ENCODE results near the gene WNT16.
A peak's percentile ranks its signal among the peaks of the same experiment; 100 is the strongest.

WNT16 gene

DNA sequence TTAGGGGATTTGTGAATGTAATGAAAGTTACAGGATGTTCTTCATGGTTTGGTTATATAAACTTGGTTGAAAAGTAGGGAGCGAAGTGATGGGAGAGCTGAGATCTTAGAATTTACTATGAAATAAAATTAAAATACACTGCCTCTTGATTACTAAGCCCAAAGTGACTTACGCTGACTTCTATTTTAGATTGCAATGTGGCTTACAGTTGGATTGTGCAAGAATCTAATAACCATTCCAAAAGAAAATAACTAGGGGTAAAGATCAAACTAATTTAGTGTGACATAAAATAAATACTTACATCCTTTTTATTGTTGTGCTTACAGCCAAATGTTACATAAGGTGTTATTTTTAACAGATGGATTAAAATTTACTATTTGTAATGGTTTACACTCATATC lies 15.3 kb downstream of the WNT16 start:
- no peak for DNase-seq (ENCODE audit: low spot score)

DNA sequence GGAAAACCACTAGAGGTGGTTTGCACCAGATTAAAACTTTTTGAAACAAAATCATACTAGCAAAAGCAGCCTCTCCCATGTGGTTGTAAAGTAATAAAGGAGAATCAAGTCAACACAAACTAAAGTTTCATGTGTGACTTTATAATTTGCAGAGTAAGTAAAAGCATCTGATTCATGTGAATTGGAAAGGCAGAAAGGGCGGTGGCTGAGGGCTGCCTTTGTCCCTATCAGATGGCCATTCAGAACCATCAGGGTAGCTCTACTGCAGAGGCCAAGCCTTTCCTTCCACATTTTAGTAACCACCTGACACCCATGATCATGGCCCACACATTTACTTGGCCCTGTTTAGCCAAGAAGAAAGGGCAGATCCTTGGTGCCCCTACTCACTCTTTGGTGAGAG lies 15.7 kb downstream of the WNT16 start:
- DNase-seq (ENCODE audit: low spot score) = no peak

DNA sequence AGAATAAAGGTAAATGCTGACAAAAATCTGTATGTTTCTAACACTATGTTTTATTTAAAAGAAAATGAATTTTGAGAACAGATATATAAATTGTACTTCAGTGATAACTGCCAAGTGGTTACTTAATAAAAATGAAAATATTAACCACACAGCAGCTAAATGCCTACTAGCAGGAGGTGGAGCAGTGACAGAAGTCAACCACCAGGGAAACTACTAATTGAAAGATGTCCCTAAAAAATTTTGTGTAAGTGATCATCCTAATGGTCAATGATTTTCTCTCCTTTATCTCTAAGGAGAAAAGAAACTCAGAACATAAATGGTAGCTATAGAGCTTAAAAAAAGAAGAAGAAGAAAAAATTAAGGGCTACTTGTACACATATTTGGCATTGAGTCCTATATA lies 22.9 kb downstream of the WNT16 start:
- DNase-seq (ENCODE audit: low spot score) = no peak

DNA sequence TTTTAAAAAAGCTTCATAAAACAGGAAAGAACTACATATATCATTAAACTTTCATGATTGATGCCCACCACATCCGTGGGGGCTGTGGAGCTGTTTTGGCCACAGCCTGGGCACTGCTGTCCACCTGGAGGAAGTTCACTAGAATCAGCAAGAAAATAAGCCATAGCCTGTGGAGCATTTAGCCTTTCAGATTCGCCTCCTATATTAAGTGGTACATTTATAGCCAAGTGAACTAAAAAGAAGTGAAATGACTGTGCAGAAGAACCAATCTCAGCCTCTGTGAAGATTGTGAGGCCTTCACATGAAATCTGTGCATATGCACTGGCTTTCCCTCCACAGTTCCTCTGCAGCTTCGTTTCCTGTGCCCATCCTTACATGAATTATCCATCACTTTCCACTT lies 23.5 kb downstream of the WNT16 start:
- DNase-seq (ENCODE audit: low spot score) = no peak

DNA sequence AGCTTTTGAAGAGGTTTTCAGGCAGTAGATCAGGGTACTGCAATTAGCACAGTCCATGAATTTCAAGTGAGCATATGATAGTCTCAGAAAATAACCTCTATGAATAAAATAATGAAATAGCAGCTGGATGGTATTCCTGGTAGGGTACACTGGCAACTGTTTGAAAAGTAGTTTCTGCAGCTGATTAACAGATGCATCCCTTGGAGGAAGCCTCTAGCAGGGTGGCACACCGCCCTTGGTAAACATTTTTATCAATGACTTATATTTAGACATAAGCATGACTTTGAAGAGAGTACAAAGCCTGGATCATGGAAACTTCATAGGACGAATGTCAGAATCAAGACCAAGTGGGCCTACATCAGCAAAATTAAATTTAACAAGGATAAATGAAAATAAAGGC lies 26.8 kb downstream of the WNT16 start:
- DNase-seq (ENCODE audit: low spot score) = no peak

DNA sequence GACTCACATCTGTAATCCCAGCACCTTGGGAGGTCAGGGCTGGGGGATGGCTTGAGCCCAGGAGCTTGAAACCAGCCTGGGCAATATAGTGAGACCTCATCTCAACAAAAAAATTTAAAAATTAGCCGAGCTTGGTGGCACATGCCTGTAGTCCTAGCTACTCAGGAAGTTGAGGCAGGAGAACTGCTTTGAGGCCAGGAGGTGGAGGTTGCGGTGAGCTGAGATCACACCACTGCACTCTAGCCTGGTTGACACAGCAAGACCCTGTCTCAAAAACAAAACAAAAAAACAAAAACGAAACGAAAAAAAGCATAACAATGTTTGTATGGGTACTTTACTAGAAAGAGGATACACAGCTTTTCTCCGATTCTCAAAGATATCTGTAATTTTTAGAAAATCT lies 31.8 kb downstream of the WNT16 start:
- DNase-seq (ENCODE audit: low spot score) = no peak

DNA sequence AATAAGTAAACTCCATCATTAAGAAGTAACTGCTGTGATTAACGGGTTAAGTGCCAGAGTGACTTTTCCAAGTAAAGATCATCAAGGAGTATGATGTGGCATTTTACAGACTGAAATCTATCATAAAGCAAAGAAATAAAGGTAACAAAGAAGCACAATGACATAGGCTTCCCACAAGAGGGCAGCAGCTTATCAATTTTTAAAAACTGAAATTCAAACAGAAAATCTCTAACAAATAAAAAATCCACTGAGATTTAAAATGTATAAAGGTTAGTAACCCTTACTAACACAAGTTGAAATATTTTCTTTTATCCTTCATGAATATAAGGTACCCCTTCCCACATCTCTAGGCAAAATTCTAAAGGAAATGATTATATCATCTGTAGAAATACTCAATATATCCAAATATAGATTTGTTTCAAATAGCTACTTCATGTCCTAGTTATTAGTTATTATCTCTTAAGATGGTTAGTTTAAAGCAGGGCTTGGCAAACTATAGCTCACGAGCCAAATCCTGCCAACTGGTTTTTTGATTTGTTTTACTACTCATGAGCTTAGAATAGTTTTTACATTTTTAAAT lies 38.1 kb downstream of the WNT16 start:
- DNase-seq (ENCODE audit: low spot score) = peak; percentile 47

DNA sequence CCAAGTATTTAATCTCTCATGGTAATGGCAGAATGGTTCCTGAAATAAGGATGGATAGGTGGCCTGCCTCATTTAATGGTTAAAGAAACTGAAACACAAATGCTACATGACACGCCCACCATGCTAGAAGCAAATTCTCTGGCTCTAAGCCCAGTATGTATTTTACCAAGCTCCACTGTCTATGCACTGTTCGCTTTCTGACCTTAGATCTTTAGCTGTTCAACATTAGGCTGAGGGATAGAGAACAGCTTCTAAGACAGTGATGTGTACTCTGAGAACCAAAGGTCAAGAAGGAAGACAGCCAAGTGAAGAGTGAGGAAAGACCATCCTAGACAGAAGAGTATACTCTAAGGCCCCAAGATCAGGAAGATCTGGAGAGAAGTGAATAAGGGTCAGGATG lies 40.7 kb downstream of the WNT16 start:
- peak; percentile 4 for DNase-seq (ENCODE audit: low spot score)

DNA sequence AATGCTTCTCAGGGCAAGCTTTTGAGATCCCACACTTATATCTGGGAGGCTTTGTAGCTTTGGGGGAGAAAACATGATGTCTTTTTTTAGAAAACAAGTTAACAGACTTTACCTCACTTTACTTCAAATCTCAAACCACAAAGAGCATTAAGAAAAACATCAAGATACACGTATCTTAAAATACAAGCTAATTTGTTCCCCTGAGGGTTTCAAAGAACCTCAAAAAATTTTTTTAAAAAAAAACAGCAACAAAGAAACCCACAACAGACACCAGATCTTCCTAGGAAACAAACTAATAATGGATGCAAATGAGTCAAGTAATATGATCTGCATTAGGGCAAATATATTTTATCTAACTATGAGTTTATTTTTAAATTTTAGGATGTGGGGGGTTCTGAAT lies 42.6 kb downstream of the WNT16 start:
- DNase-seq (ENCODE audit: low spot score) = no peak

DNA sequence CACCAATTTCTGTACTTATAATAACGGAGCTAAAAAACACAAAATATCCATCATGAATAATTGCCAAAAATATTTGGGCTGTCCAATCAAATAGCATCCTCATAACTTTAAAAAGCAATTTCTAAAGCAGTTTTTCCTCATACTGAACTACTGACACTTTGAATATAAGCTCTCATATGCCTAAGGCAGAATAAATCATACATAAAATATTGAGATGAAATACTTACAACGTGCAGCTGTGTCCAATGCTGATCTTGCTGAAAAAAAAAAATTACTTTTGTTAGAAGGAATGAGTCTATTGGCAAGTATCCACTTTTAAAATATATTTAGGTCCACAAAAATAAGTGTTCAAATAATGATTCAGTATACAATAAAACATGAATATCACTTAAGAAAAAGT lies 43.1 kb downstream of the WNT16 start:
- no peak for DNase-seq (ENCODE audit: low spot score)

DNA sequence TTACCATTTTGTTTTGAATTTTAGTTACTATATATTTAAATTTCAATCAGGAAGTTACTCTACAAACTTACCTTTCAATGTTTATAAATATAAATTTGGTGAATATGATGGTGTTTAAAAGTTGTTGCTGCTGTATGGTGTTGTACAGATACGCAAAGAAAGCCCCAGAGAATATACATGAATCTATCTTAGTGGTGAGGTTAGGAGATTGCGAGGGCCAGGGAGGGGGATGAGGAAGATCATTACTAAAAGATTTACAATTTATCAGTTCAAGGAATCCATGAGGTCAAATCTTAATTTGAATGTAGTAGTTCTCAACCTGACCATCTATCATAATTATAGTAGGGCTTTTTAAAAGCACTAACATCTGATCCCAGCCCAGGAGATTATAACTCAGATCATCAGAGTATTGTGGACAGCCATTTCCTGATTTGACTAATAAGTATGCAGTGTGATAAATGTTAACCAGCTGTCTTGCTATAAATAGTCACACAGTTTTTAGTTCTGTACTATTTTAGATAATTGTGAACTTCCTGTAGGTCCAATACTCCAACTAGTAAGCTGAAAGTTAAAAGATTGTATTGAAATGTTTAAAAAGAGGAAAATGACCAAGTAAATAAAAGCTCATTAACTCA lies 43.7 kb downstream of the WNT16 start:
- DNase-seq (ENCODE audit: low spot score) = peak; percentile 40

DNA sequence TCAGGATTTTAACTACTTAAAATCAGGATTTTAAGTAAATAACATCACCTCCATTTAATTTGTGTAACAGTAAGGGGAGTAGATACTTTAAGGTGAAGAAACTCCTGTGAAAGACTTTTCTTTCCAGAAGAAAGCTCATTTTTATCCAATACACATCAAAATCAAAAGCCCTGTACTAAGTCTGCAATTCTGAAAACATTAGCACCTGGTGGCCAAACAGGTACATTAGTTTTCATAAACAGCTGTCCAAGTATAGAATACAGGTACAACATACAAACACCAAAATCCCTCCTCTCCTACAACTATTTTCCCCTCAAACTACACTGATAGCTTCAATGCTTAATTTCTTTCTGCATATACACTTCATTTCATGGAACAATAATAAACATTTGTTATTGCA lies 44.4 kb downstream of the WNT16 start:
- no peak for DNase-seq (ENCODE audit: low spot score)

DNA sequence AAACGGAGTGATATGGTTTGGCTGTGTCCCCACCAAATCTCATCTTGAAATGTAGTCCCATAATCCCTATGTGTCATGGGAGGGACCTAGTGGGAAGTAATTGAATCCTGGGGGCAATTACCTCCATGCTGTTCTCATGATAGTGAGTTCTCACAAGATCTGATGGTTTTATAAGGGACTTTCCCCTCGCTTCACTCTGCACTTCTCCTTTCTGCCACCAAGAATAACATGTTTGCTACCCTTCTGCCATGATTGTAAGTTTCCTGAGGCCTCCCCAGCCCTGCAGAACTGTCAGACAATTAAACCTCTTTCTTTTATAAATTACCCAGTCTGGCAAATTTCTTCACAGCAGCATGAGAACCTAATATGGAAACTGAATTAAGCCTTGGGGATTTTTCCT lies 48.2 kb downstream of the WNT16 start:
- DNase-seq (ENCODE audit: low spot score) = no peak

DNA sequence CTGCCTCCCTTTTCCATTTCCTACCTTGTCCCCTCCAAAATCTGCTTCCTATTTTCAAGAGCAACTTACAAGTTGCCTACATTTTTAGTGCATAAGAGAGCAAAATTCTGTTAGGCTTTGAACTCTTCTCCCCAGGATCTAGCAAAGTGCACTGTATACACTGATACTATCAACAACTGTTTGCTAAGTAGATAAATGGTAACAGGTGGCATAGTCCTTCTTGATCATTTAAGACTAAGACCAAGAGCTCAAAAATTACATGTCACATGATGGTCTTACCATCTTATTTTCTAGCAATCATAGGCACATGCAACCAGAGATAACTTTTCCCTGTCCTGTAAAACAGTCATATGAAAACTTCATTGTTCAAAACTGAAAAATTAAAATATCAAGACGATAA lies 51.1 kb downstream of the WNT16 start:
- DNase-seq (ENCODE audit: low spot score) = no peak

DNA sequence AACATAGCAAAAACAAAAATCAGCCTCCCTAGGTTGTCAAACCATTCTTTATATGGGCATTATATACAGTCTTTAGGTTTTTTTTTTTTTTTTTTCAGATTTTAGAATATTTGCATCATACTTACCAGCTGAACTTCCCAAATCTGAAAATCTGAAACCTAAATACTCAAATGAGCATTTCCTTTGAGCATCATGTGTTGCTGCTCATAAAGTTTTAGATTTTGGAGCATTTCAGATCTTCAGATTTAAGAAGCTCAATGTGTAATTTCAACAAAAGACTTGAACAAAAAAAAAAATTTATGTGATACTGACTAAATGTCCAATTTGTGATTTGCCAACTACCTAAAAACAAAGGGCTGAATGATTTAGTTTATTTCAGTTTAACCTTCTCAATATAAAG lies 53.7 kb downstream of the WNT16 start:
- DNase-seq (ENCODE audit: low spot score) = no peak

DNA sequence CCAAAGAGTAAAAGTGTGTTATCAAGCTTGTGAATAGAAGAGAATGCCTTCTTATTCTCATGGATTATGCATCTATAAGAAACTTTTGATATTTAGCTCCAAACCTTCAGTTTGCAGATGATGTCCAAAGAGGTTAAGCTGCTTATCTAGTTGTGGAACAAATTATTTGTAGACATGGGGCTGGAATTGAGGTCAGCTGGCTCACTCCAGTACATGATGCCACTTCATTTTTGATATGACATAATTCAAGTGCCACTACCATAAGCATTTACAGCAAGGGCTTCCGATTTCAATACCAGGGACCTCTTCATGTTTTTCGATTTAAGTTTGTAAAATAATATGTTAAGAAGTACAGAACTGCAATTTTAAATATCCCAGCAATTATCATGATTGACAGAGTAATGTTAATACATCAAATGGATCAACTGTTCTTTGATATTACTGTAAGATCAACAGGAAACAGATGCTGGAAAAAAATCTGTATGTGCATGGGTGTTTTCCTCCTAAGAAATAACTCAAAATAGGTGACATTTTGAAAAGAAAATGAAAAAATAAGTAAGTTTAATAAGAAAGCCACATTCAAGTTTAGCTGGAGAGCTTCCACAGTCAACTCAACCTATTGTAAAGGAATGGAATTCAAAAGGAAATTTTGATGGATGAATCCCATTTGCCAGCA lies 54.6 kb downstream of the WNT16 start:
- no peak for DNase-seq (ENCODE audit: low spot score)

DNA sequence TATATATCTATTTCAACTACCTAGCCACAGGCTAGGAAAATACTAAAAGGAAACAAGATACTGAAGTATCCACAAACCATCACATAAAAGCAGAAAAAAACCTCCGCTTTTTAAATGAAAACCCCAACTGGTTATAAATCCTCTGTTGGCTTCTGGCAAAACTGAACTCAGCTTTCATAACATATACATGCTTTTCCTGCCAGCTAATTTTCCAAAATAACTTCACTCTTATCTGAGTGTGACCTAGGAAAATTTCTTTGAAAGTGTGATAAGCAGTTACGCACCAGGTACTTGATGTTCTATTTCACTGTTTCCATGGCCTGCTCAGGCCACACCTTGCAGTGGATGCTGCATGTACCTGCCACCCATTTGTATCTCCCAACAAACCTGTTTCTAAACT lies 55.5 kb downstream of the WNT16 start:
- DNase-seq (ENCODE audit: low spot score) = no peak

DNA sequence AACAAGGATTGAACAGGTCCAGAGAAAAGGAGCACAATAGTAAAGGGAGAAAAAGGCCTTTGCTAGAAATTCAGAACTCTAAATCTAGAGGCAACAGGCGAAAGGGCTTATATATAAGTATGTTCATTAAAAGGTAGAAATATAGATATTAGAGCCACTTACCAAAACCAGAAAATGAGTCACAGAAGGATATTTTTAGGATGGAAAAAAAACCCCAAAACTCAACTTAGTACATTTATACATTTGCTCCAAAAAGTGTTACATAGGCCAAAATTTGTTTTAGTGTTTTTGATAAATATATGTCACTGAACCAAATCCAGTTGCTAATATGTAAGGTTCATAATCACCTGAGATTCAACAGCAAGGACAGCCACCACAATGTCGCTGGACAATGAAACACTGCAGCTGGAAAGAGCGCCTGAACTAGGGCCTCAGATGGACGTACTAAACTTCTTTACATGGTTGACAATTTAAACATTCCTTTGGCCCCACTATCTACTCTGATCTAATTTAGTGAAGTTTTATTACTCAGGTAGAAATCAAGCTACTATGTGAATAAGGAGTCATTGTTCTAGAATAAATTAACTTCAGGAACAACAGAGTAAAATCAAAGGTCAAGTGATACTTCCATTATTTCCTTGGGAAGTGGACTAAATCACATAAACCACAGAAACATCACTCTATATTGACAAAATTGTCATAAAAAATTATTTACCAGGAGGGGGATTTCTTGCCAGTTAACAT lies 56.4 kb downstream of the WNT16 start:
- DNase-seq (ENCODE audit: low spot score) = no peak

DNA sequence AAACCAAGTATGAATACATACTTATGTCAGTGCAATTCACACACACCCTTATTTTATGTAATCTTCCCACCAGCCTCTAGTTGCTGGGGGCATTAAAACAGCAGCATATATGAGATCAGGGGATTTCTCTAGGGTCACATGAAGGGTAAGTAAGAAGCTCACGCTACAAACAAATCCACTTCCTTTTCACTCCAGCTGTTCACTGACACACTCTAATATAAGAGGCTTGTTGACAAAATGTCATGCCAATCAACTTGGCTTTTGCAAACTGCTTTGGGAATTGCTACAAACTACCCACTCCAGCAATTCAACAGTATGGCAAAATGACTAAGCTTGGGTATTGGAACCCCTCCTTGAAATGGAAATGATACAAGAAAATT lies 57.0 kb downstream of the WNT16 start:
- DNase-seq (ENCODE audit: low spot score) = no peak

DNA sequence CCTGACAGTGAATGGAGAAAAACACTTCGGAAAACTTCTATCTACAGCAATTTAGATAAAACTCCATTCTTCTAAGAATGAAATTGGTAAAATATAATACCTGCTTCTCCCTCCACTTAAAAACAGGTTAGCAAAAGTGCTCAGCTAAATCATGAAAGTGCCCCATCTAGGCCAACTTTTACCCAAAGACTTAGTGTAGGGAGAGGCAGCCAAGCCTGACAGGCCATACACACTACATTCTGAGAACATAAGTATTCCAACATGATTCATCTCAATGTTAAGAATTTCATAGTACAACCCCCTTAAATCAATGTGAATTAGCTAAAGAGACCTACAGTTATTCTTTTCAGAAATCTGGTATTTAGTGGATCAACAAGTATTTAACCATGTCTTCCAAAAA lies 60.1 kb downstream of the WNT16 start:
- no peak for DNase-seq (ENCODE audit: low spot score)

DNA sequence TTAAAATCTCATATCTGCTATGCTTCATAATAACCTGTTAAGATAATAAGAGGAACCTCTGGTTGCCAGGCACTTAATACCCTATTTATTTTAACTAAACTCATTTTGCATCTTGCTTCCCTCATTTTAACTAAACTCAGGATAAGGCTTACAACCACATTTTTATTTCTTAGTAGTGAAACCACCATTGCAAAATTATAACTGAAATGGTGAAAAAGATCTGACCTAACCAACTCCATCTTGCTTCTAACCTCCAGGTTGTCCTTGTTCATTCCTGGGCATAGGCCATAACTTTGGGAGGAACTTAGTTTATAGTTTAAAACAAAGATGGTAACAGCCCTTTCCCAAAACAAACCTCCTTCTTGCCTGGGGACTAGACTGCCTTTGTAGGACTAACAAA lies 61.3 kb downstream of the WNT16 start:
- DNase-seq (ENCODE audit: low spot score) = no peak

DNA sequence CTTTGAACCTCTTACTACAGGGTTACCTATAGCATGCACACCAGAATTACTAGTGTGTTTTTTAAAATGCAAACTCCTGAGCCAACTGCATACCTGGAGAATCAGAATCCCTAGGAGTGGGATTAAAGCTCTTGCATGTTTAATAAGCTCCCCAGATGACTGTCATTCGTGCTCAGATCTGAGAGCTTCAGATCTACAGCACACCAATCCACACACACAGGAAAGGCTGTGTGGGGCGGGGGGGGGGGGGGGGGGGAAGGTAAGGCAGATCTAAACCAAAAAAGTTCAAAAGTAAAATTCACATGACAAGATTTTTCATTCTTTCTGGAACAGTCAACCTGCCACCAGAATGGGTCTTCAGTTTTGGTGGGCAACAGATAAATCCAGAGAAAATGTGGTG lies 61.8 kb downstream of the WNT16 start:
- no peak for DNase-seq (ENCODE audit: low spot score)

Data from GM03348 (cell line).